Heart right ventricle (tissue), 16 donors: ENCODE results near the gene FAM222B. TPM values are rescaled to one million over a fixed set of nuclear protein-coding genes. Genes with fewer than 3 reads are reported as not detected.

ENCODE experiments used
- ATAC-seq, 8 donors: fragments of 200-7000 bp; cut with Tn5 transposase; one replicate each; pipeline ENCODE4 v1.9.1; 2020; ENCODE audit warnings: mild to moderate bottlenecking in 8 of 8, moderate library complexity in 8 of 8, moderate number of reproducible peaks in 1 of 8
- DNase-seq, 2 donors: peaks; one replicate each; pipeline ENCODE4 v3.0.0-alpha.2; 2020
- H3K27ac ChIP-seq, 10 donors: fragments of 200-600 bp; sonication (generic) in 2 of 10; one replicate each; pipeline versions ENCODE4 v1.5.0 to v1.8.0; 2020 to 2022; ENCODE audit warnings: mild to moderate bottlenecking in 3 of 10
- H3K27me3 ChIP-seq, 7 donors: fragments of 200-600 bp; one replicate each; pipeline ENCODE4 v1.8.0; 2021 to 2022; ENCODE audit warnings: mild to moderate bottlenecking in 2 of 7
- H3K36me3 ChIP-seq, 9 donors: fragments of 200-600 bp; sonication (generic) in 1 of 9; one replicate each; pipeline versions ENCODE4 v1.5.0 to v1.8.0; 2020 to 2022; ENCODE audit warnings: mild to moderate bottlenecking in 2 of 9
- H3K4me1 ChIP-seq, 9 donors: fragments of 200-600 bp; sonication (generic) in 1 of 9; one replicate each; pipeline versions ENCODE4 v1.5.0 to v1.8.0; 2020 to 2022; ENCODE audit warnings: mild to moderate bottlenecking in 4 of 9
- H3K4me3 ChIP-seq, 10 donors: fragments of 200-600 bp; sonication (generic) in 2 of 10; one replicate each; pipeline versions ENCODE4 v1.5.0 to v1.8.0; 2020 to 2022; ENCODE audit warnings: mild to moderate bottlenecking in 7 of 10, moderate library complexity in 2 of 10
- H3K9me3 ChIP-seq, 11 donors: fragments of 200-600 bp in 10 of 11; sonication (generic) in 2 of 11; one replicate each; pipeline versions ENCODE4 v1.5.0 to v1.8.0; 2013 to 2022; ENCODE audit warnings: mild to moderate bottlenecking in 2 of 11, control low read depth in 1 of 11, moderate library complexity in 1 of 11
- CTCF ChIP-seq, 9 donors: fragments of 200-600 bp; sonication (generic) in 2 of 9; IDR thresholded peaks; one replicate each; pipeline versions ENCODE4 v1.5.0 to v1.8.0; 2021 to 2022; ENCODE audit warnings: antibody characterized with exemption in 9 of 9, mild to moderate bottlenecking in 5 of 9, moderate library complexity in 1 of 9
- WGBS, 2 donors: extraction: QIAGEN DNeasy Blood & Tissue Kit; methylation state at CpG; one replicate each; pipeline ENCODE4 v1.1.7; 2013; ENCODE audit warnings: inconsistent platforms in 1 of 2; 5-methylcytosine and 5-hydroxymethylcytosine counted together
- intact Hi-C, 10 donors: fragments of 100-400 bp; cut with DNase I; formaldehyde crosslinking; loops; one replicate each; pipeline versions ENCODE4 v1.11.1 to v1.14.2; 2022
- polyA plus RNA-seq, 2 donors: library from polyadenylated mRNA; stranded (reverse); fragments of 200-250 nt; gene quantifications; one replicate each; pipeline ENCODE4 v1.2.3, GENCODE V29; 2013
- total RNA-seq, 10 donors: library from RNA; stranded (reverse); fragmentation: NEBNext Ultra II Directional in 3 of 10; extraction: Animal tissue kit (Norgen Biotek cat#: 25700) in 3 of 10; gene quantifications; one replicate each; pipeline versions ENCODE4 v1.2.1 to v1.2.4, GENCODE V29; 2021 to 2023
- donor health status: Arrhythmogenic right ventricular cardiomyopathy.
- donor health status: ischemic (EF 13 %, LVEDD 7.1; RV severe dilation, severe dysfunction).
- donor health status: healthy with polysubstance abuse.
- donor health status: DM: no; HTN: yes; CAD: no.
- donor health status: DM: no; HTN: no; CAD: no.
- donor health status: ischemic (EF 25% LVEDD 6.9; RV normal size, moderate dysfunction).
- donor health status: ischemic (EF 25% LVEDD 5.7; RV mildly dilated, moderate dysfunction).
- donor health status: healthy.
- donor health status: DM: yes; HTN: yes; CAD: no.
- donor health status: Ischemic cardiomyopathy.
- donor health status: ischemic (EF 35%, LVEDD 5.7; RV mildly dilated, moderate dysfunction).
- donor health status: nonischemic (EF 11% LVEDD 7.7; RV severe dilation, severe dysfunction).
- donor health status: DM: yes; HTN: yes; CAD: no.
- donor health status: PGD.
- donor health status: ischemic (EF 29% LVEDD 5.4; RV normal size, mild dysfunction).
- donor health status: nonischemic (EF 23%, LVEDD 6.1; RV moderate dilation, normal function).

FAM222B gene
- total and polyA plus RNA-seq, 12 donors = 8.7 to 19.4 (median 15.3) TPM

GRCh38 chr17:28834420-28834819 is 8.2 kb downstream of the FAM222B start:
- peaks cover 0 to 34% (median 4%) of the 10 kb centered on the region in 9 donors for H3K36me3 ChIP-seq
- peaks cover 0 to 6% (median 0%) of the 10 kb centered on the region in 9 donors for H3K4me1 ChIP-seq
- no peak for DNase-seq
- no peak overlapping the region for H3K4me3 ChIP-seq
- H3K27ac ChIP-seq = no peak overlapping the region
- intact Hi-C loops = no loop called here
- no peak for TF ChIP-seq CTCF (IDR thresholded peaks at IDR 0.05)
- 97 to 100% methylated on average over 1 of the region's 1 CpG for WGBS, 2 donors
- no peaks in the 10 kb centered on the region for H3K9me3 ChIP-seq
- H3K27me3 ChIP-seq = no peaks in the 10 kb centered on the region
- ATAC-seq = no peak

GRCh38 chr17:28828294-28829040 is 14.1 kb downstream of the FAM222B start:
- H3K27ac ChIP-seq = no peak overlapping the region

GRCh38 chr17:28827672-28828071 is 14.9 kb downstream of the FAM222B start:
- Histone ChIP-seq H3K9me3 (no peaks in the 10 kb centered on the region), H3K4me1 (no peaks in the 10 kb centered on the region), H3K27ac (no peak overlapping the region), H3K36me3 (peaks cover 0 to 30% (median 4%) of the 10 kb centered on the region in 9 donors), H3K27me3 (no peaks in the 10 kb centered on the region), H3K4me3 (no peak overlapping the region)
- no peak for DNase-seq
- no peak for TF ChIP-seq CTCF (IDR thresholded peaks at IDR 0.05)
- intact Hi-C loops = no loop called here
- WGBS, 2 donors = 93 to 100% methylated on average over 1 of the region's 1 CpG
- ATAC-seq = no peak

More at GRCh38 chr17:28828294-28829040, 14.1 kb downstream of the FAM222B start:
- no peak overlapping the region for H3K4me3 ChIP-seq
- no peaks in the 10 kb centered on the region for H3K9me3 ChIP-seq
- no peaks in the 10 kb centered on the region for H3K4me1 ChIP-seq
- H3K36me3 ChIP-seq = peaks cover 0 to 30% (median 4%) of the 10 kb centered on the region in 9 donors
- intact Hi-C loops = no loop called here
- H3K27me3 ChIP-seq = no peaks in the 10 kb centered on the region
- WGBS, 2 donors = 94 to 96% methylated on average over 15 of the region's 15 CpGs
- no peak for DNase-seq
- ATAC-seq = no peak
- TF ChIP-seq CTCF (IDR thresholded peaks at IDR 0.05) = no peak

- Histone ChIP-seq H3K36me3 (no peaks in the 10 kb centered on the region), H3K4me1 (peaks cover 0 to 7% (median 0%) of the 10 kb centered on the region in 9 donors), H3K27ac (no peak overlapping the region), H3K27me3 (no peaks in the 10 kb centered on the region), H3K4me3 (no peak overlapping the region), H3K9me3 (no peaks in the 10 kb centered on the region)
- no peak for TF ChIP-seq CTCF (IDR thresholded peaks at IDR 0.05)
- WGBS, 2 donors = 75 to 76% methylated on average over 1 of the region's 1 CpG
- DNase-seq = no peak
- no peak for ATAC-seq
- intact Hi-C loops = loop anchor here in 2 of 10 donors (10.0 kb wide), 1 partner anchor 55 kb away; no protein-coding TSS in a partner anchor
Measured at GRCh38 chr17:28819582-28819981, 23.0 kb downstream of the FAM222B start.
